Stimulated activated CD8-positive, alpha-beta memory T cell treated with anti-CD3 and anti-CD28 coated beads, Interleukin-4, amount 100 ng/mL, for 1 hour (primary cell): ENCODE measurements around the gene SLC22A12.
"Not testable (repeated sequence)": the region's sequence is repeated elsewhere in the genome, so short reads cannot be mapped to it uniquely, and the experiment has no call there.

ENCODE experiments used
- DNase-seq, 2 donors: peaks; one replicate each; pipeline ENCODE4 v3.0.0-alpha.2; 2020; ENCODE audit warnings: low read depth in 2 of 2, low spot score in 1 of 2

SLC22A12 gene

GRCh38 chr11:64585150-64585549 is 5.9 kb upstream of the SLC22A12 start:
- DNase-seq, result no peak

GRCh38 chr11:64586366-64586765 is 4.7 kb upstream of the SLC22A12 start:
- DNase-seq, result no peak

GRCh38 chr11:64588701-64589100 is 2.3 kb upstream of the SLC22A12 start:
- no peak for DNase-seq

GRCh38 chr11:64591257-64592233 is 525 bp downstream of the SLC22A12 start:
- DNase-seq, result no peak

GRCh38 chr11:64592234-64592615 is 1.2 kb downstream of the SLC22A12 start:
- DNase-seq, result no peak

GRCh38 chr11:64592656-64593055 is 1.6 kb downstream of the SLC22A12 start:
- DNase-seq, result no peak

GRCh38 chr11:64593156-64594105 is 2.4 kb downstream of the SLC22A12 start:
- DNase-seq, result no peak

- no peak for DNase-seq
Observed at GRCh38 chr11:64594159-64594939, 3.3 kb downstream of the SLC22A12 start.

GRCh38 chr11:64595922-64596321 is 4.9 kb downstream of the SLC22A12 start:
- not testable (repeated sequence) for DNase-seq

- no peak for DNase-seq
Observed at GRCh38 chr11:64597671-64598101, 6.7 kb downstream of the SLC22A12 start.

- DNase-seq, result no peak
Observed at GRCh38 chr11:64598106-64598796, 7.2 kb downstream of the SLC22A12 start.

GRCh38 chr11:64598797-64599697 is 8.0 kb downstream of the SLC22A12 start:
- no peak for DNase-seq

- no peak for DNase-seq
Observed at GRCh38 chr11:64599698-64600211, 8.7 kb downstream of the SLC22A12 start.

GRCh38 chr11:64600281-64600992 is 9.4 kb downstream of the SLC22A12 start:
- DNase-seq, result no peak

- no peak for DNase-seq
Observed at GRCh38 chr11:64601605-64602465, 10.8 kb downstream of the SLC22A12 start.

- no peak for DNase-seq
Observed at GRCh38 chr11:64602466-64603070, 11.5 kb downstream of the SLC22A12 start.
